Esophagus muscularis mucosa (tissue), 4 donors: ENCODE measurements around the gene IGFBP6. TPM values are rescaled to one million over a fixed set of nuclear protein-coding genes. Genes with fewer than 3 reads are reported as not detected.
"Not testable (repeated sequence)": the region's sequence is repeated elsewhere in the genome, so short reads cannot be mapped to it uniquely, and the experiment has no call there.

ENCODE experiments used
- DNase-seq: peaks from one replicate; pipeline ENCODE4 v3.0.0-alpha.2; 2017; ENCODE audit errors: extremely low spot score
- H3K27ac ChIP-seq, 4 donors: fragments of 200-600 bp; sonication (generic); replicated peaks in 1 of 4; 1 replicate in 3 of 4; 2 replicates in 1 of 4; pipeline ENCODE4 v1.5.1; 2016 to 2019; ENCODE audit warnings: mild to moderate bottlenecking in 1 of 4
- H3K27me3 ChIP-seq, 4 donors: fragments of 200-600 bp; sonication (generic); one replicate each; pipeline versions ENCODE4 v1.5.1 to v1.6.0; 2016 to 2019
- H3K36me3 ChIP-seq, 4 donors: fragments of 200-600 bp; sonication (generic); one replicate each; pipeline ENCODE4 v1.5.1; 2016 to 2019
- H3K4me1 ChIP-seq, 4 donors: fragments of 200-600 bp; sonication (generic); one replicate each; pipeline ENCODE4 v1.5.1; 2016 to 2019
- H3K4me3 ChIP-seq, 4 donors: fragments of 200-600 bp; sonication (generic); 1 replicate in 2 of 4; 2 replicates in 2 of 4; pipeline ENCODE4 v1.5.1; 2016 to 2019; ENCODE audit warnings: mild to moderate bottlenecking in 4 of 4, moderate library complexity in 1 of 4
- H3K9me3 ChIP-seq, 4 donors: fragments of 200-600 bp; sonication (generic); 1 replicate in 3 of 4; 2 replicates in 1 of 4; pipeline ENCODE4 v1.5.1; 2016 to 2019
- EP300 ChIP-seq: sonication (generic); formaldehyde crosslinking; IDR thresholded peaks from one replicate; pipeline ENCODE4 v1.6.1; 2017; ENCODE audit warnings: antibody characterized with exemption
- POLR2A ChIP-seq: fragments of 450-650 bp; IDR thresholded peaks from one replicate; pipeline ENCODE4 v1.6.1; 2017; ENCODE audit warnings: antibody characterized with exemption, moderate library complexity, mild to moderate bottlenecking, low read depth
- POLR2AphosphoS5 ChIP-seq, 2 donors: sonication (generic); formaldehyde crosslinking; IDR thresholded peaks; one replicate each; pipeline ENCODE4 v1.6.1; 2017; ENCODE audit warnings: antibody characterized with exemption in 2 of 2
- WGBS: methylation state at CpG from one replicate; pipeline ENCODE4 v1.1.5; 2018; 5-methylcytosine and 5-hydroxymethylcytosine counted together
- intact Hi-C: fragments of 100-400 bp; cut with DNase I; formaldehyde crosslinking; loops from one replicate; pipeline ENCODE4 v1.15.1; 2023
- total RNA-seq, 4 donors: library from RNA; depleted of rRNA; stranded (reverse); fragments of >200 nt; gene quantifications; one replicate each; pipeline versions ENCODE4 v1.1.0 to v1.2.1, GENCODE V29; 2016
- TF ChIP-seq, protein P1 (sequence below), 3 experiments: fragments of 200-600 bp in 2 of 3; fragments of 450-650 bp in 1 of 3; sonication (generic) in 2 of 3; IDR thresholded peaks; one replicate each; pipeline ENCODE4 v1.5.1; 2017 to 2019; ENCODE audit warnings: antibody characterized with exemption in 3 of 3, mild to moderate bottlenecking in 2 of 3, moderate library complexity in 1 of 3

Gene IGFBP6
- total RNA-seq, 4 donors from 2014 or later, result 626 to 1,141 (median 795) TPM

DNA sequence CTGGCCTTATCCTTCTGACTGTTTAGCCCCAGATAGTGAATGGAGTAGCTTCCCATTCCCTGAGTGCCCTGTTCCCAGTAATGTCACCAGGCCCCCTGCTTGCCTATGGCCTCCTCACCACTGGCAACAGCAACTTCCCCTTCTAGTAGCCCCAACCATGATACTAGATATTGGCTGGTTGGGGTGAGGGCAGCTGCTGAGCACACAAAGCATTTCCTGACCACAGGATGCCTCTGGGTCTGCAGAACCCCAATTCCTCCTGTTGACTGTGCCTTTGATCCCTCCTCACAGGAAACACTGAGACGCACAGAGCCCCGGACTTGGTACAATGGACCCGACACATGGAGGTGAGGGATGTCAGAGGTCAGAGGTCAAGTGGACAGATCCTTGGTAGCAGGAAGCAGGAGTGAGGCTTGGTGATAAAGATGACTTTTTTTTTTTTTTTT, 6.4 kb downstream of the IGFBP6 start:
- no peak for DNase-seq
- Histone ChIP-seq H3K27ac (no peak overlapping the region), H3K27me3 (no peaks in the 10 kb centered on the region), H3K4me3 (no peak overlapping the region), H3K36me3 (peaks cover 8 to 24% (median 19%) of the 10 kb centered on the region in 4 donors), H3K4me1 (peaks cover 10 to 45% (median 36%) of the 10 kb centered on the region in 4 donors), H3K9me3 (no peaks in the 10 kb centered on the region)
- intact Hi-C loops, result no loop called here
- TF ChIP-seq POLR2AphosphoS5 (IDR thresholded peaks at IDR 0.05) (no peak), EP300 (no peak), POLR2A (no peak)
- TF ChIP-seq, protein P1, sequence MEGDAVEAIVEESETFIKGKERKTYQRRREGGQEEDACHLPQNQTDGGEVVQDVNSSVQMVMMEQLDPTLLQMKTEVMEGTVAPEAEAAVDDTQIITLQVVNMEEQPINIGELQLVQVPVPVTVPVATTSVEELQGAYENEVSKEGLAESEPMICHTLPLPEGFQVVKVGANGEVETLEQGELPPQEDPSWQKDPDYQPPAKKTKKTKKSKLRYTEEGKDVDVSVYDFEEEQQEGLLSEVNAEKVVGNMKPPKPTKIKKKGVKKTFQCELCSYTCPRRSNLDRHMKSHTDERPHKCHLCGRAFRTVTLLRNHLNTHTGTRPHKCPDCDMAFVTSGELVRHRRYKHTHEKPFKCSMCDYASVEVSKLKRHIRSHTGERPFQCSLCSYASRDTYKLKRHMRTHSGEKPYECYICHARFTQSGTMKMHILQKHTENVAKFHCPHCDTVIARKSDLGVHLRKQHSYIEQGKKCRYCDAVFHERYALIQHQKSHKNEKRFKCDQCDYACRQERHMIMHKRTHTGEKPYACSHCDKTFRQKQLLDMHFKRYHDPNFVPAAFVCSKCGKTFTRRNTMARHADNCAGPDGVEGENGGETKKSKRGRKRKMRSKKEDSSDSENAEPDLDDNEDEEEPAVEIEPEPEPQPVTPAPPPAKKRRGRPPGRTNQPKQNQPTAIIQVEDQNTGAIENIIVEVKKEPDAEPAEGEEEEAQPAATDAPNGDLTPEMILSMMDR (IDR thresholded peaks at IDR 0.05), result no peak
- WGBS, result 83% methylated on average over 3 of the region's 3 CpGs

DNA sequence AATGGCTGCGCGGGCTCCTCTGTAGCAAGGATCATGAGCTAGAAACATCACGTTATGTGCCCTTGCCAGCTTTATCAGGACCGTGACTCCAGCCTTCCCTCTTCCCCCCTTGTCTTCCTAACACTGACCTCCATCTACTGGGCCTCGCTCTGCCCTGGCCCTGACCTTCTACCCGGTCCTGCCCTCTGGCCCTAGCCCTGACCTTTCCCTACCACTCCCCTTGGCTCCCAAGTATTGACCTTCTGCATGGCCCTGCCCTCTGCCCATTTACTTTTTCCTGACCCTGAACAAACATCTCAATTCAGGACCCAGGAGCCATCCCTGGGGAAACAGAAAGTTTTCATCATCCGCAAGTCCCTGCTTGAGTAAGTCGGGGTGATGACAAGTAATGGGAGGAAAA, 7.8 kb downstream of the IGFBP6 start:
- no peak overlapping the region for H3K4me3 ChIP-seq
- 97% methylated on average over 8 of the region's 8 CpGs for WGBS
- TF ChIP-seq EP300 (no peak), POLR2AphosphoS5 (IDR thresholded peaks at IDR 0.05) (no peak), POLR2A (no peak)
- TF ChIP-seq, protein P1 (IDR thresholded peaks at IDR 0.05), result no peak
- no peaks in the 10 kb centered on the region for H3K9me3 ChIP-seq
- no peaks in the 10 kb centered on the region for H3K27me3 ChIP-seq
- intact Hi-C loops, result no loop called here
- H3K36me3 ChIP-seq, result peaks cover 8 to 24% (median 19%) of the 10 kb centered on the region in 4 donors
- DNase-seq, result no peak
- peaks cover 5 to 34% (median 24%) of the 10 kb centered on the region in 4 donors for H3K4me1 ChIP-seq
- no peak overlapping the region for H3K27ac ChIP-seq

DNA sequence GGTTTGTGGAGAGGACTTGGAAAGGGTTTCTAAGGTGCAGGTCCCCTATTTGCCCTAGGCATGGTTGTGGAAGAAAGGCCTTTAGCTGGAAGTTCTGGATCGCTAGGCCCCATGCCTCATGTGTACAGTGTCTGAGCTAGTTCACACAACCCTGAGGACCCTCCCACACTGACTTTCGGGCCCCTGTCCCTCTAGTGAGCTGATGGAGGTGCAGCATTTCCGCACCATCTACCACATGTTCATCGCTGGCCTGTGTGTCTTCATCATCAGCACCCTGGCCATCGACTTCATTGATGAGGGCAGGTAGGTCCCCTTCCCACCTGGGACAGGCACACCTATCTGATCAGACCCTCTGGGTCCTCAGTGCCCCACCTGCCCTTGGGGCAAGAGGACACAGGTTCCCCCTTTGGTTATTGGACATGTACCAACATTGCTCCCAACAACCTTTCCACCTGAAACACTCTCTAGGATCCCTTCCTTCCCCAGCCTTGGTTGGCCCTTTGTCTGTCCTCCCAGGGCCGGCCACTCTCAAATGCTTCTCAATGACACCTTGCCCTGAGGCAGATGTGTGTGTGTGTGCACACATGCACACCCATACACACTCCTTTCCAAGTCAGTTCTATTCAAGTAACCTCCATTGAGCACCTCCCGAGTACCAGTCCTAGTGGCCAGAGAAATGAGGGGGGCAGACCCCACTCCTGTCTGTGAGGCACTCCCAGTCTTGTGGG, 8.4 kb downstream of the IGFBP6 start:
- Histone ChIP-seq H3K4me1 (peaks cover 5 to 27% (median 18%) of the 10 kb centered on the region in 4 donors), H3K4me3 (no peak overlapping the region), H3K9me3 (no peaks in the 10 kb centered on the region)

DNA sequence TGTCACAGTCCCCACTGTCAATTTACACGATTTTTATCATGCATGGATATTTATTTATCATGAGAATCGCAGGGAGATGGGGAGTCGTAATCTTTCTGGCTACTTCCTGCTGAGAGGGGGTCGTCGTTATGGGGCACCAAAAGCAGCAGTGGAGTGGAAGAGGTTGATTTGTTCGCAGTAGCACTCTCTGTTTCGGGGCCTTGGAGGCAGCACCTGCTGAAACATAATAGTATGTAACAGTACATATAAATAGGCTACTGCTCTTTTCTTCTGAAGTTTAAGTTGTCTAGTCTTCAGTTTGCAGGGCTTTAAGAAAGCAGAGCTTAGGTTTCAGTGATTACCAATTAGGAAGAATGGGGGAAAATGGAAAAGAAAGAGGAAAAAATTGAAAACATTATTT, 9.7 kb downstream of the IGFBP6 start:
- Histone ChIP-seq H3K27me3 (no peaks in the 10 kb centered on the region), H3K4me1 (peaks cover 5 to 25% (median 17%) of the 10 kb centered on the region in 4 donors), H3K9me3 (no peaks in the 10 kb centered on the region), H3K36me3 (peaks cover 0 to 5% (median 5%) of the 10 kb centered on the region in 4 donors), H3K4me3 (no peak overlapping the region), H3K27ac (no peak overlapping the region)
- DNase-seq, result no peak
- TF ChIP-seq EP300, result no peak
- intact Hi-C loops, result no loop called here
- WGBS, result 57% methylated on average over 7 of the region's 7 CpGs

More for the DNA sequence above, 8.4 kb downstream of the IGFBP6 start:
- WGBS, result 85% methylated on average over 7 of the region's 7 CpGs
- DNase-seq, result no peak
- TF ChIP-seq EP300 (no peak), POLR2A (no peak), POLR2AphosphoS5 (IDR thresholded peaks at IDR 0.05) (no peak)
- TF ChIP-seq, protein P1 (IDR thresholded peaks at IDR 0.05), result no peak
- intact Hi-C loops, result no loop called here
- Histone ChIP-seq H3K27ac (no peak overlapping the region), H3K36me3 (peaks cover 5 to 18% (median 16%) of the 10 kb centered on the region in 4 donors), H3K27me3 (no peaks in the 10 kb centered on the region)

DNA sequence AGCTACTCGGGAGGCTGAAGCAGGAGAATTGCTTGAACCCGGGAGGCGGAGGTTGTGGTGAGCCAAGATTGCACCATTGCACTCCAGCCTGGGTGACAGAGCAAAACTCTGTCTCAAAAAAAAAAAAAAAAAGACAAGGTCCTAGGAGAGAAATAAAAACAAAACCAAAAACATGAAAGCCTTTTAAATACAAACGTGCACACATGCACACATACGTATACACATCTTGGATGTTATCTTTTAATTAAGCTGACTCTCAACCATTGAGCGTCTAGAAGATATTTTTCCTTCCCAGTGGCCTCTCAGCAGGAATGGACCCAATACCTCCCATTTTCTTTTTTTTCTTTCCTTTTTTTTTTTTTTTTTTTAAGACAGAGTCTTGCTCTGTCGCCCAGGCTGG, 15.0 kb downstream of the IGFBP6 start:
- H3K27me3 ChIP-seq, H3K27ac ChIP-seq, H3K36me3 ChIP-seq, intact Hi-C loops, H3K4me3 ChIP-seq, DNase-seq, H3K9me3 ChIP-seq: not testable (repeated sequence)
- H3K4me1 ChIP-seq, result peaks cover 12 to 21% (median 17%) of the 10 kb centered on the region in 4 donors
- WGBS, result 87% methylated on average over 7 of the region's 7 CpGs
